Measurements from ENCODE around the gene GNG4. TPM values are rescaled to one million over a fixed set of nuclear protein-coding genes. Genes with fewer than 3 reads are reported as not detected.

The GNG4 gene
- total RNA-seq, 1 experiment from 2014 or later = 34.4 TPM

DNA sequence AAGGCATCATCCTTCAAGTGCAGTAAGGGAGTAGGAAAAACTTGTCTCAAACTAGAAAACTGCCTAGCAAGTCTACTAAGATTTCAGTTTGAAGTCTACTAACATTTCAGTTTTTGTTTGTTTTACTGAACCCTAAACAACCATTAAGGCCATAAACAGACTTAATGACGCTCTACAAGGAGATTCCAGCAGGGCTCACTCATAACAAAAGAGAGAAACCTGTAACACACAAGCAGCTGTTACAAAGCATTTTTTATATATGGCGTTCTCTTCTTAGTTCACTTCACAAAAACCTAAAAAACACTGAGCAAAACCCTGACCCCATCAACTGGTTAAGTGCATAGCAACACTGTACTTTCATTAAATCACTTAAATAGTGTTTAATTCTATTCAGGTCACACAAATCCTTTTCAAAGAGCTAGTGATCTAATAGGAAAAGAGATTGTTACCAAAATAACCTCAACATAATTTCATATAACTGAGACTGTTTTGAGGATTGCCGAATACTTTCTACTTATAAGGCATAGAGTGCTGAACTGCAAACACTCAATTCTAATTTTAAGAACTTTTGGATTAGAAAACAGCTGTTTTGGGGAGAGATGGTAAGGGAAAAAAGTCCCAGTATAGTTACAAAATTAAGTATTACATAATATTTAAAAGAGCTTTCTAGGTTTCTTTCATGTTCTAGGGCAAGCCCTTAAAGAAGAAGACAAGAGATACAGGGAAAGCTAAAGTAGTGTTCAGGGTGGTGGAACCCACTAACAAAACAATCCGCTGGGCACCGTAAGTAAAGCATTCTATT is 146.8 kb downstream of the GNG4 start:
- Histone ChIP-seq H3K27ac (ENCODE audit: insufficient read length, low read depth, low read length) (no peak overlapping the region), H3T11ph (ENCODE audit: low read length) (no peak overlapping the region), H2BK15ac (ENCODE audit: low read depth, low read length) (no peak overlapping the region), H3K23me2 (ENCODE audit: insufficient read length, low read depth, low read length, poor library complexity, severe bottlenecking) (peaks cover 5% of the 10 kb centered on the region), H3K4me1 (ENCODE audit: insufficient read depth, low read length) (no peaks in the 10 kb centered on the region; the same call in 1 of the 2 replicates), H3K18ac (ENCODE audit: insufficient read length, low read depth, low read length) (no peak overlapping the region), H2AFZ (ENCODE audit: low read length) (no peak overlapping the region), H4K8ac (replicated peaks; ENCODE audit: insufficient read length, low read depth, low read length) (no peak overlapping the region), H3K79me1 (ENCODE audit: insufficient read depth, low read depth, low read length, poor library complexity, severe bottlenecking) (peaks cover 4% of the 10 kb centered on the region), H2AK5ac (ENCODE audit: insufficient read length, low read length) (no peak overlapping the region), H3K27me3 (ENCODE audit: insufficient read depth, low read length) (no peaks in the 10 kb centered on the region), H4K5ac (ENCODE audit: insufficient read length, low read depth, low read length) (no peak overlapping the region), H3K9me3 (ENCODE audit: control insufficient read depth, low read depth, low read length) (no peaks in the 10 kb centered on the region), H4K91ac (ENCODE audit: insufficient read length, low read depth, low read length) (no peak overlapping the region), H3K23ac (ENCODE audit: insufficient read length, low read depth, low read length) (no peak overlapping the region), H2BK5ac (ENCODE audit: insufficient read length, low read length) (no peak overlapping the region), H3K4me2 (ENCODE audit: insufficient read depth, insufficient read length, low read length) (peak overlapping the region; percentile 94), H3K4ac (ENCODE audit: low read depth, low read length) (no peak overlapping the region), H3K79me2 (ENCODE audit: insufficient read depth, low read length) (peaks cover 11% of the 10 kb centered on the region; the same call in 1 of the 2 replicates), H2BK20ac (ENCODE audit: low read depth, low read length, poor library complexity, severe bottlenecking) (no peak overlapping the region), H3K56ac (ENCODE audit: insufficient read length, low read depth, low read length) (no peak overlapping the region), H3K9ac (ENCODE audit: extremely low read depth, insufficient read length, low read length) (peak overlapping the region; percentile 92), H2BK120ac (ENCODE audit: low read depth, low read length, poor library complexity, severe bottlenecking) (no peak overlapping the region), H3K14ac (ENCODE audit: insufficient read depth, low read length) (no peak overlapping the region), H2BK12ac (ENCODE audit: insufficient read length, low read depth, low read length) (no peak overlapping the region), H4K20me1 (ENCODE audit: control insufficient read depth, insufficient read depth, insufficient read length) (no peaks in the 10 kb centered on the region)
- WGBS (ENCODE audit: extremely low coverage, insufficient read length, low lambda C conversion rate) = no CpG with 5 or more reads among the region's 5 CpGs
- peak overlapping the region; percentile 87 to 96 for H3K4me3 Mint-ChIP-seq
- H3K36me3 Mint-ChIP-seq (ENCODE audit: insufficient read depth in 1 of 3, low read depth in 3 of 3) = peaks cover 0 to 2% (median 0%) of the 10 kb centered on the region in 3 experiments; a peak in 2 of 7 replicates
- peak overlapping the region in 2 of 3 experiments; percentile 92 to 95; a peak in 3 of 7 replicates for H3K27ac Mint-ChIP-seq
- no peak for DNase-seq
- TF ChIP-seq, protein P1, sequence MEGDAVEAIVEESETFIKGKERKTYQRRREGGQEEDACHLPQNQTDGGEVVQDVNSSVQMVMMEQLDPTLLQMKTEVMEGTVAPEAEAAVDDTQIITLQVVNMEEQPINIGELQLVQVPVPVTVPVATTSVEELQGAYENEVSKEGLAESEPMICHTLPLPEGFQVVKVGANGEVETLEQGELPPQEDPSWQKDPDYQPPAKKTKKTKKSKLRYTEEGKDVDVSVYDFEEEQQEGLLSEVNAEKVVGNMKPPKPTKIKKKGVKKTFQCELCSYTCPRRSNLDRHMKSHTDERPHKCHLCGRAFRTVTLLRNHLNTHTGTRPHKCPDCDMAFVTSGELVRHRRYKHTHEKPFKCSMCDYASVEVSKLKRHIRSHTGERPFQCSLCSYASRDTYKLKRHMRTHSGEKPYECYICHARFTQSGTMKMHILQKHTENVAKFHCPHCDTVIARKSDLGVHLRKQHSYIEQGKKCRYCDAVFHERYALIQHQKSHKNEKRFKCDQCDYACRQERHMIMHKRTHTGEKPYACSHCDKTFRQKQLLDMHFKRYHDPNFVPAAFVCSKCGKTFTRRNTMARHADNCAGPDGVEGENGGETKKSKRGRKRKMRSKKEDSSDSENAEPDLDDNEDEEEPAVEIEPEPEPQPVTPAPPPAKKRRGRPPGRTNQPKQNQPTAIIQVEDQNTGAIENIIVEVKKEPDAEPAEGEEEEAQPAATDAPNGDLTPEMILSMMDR (conservative IDR thresholded peaks at IDR 0.05) = no peak
- H3K4me1 Mint-ChIP-seq = peaks cover 18 to 20% of the 10 kb centered on the region in 2 experiments
- no peaks in the 10 kb centered on the region for H3K9me3 Mint-ChIP-seq
- H3K27me3 Mint-ChIP-seq (ENCODE audit: low read depth) = no peaks in the 10 kb centered on the region
